Measurements from ENCODE around the gene ITIH3. TPM values are rescaled to one million over a fixed set of nuclear protein-coding genes. Genes with fewer than 3 reads are reported as not detected.

The ITIH3 gene
- total and polyA plus RNA-seq, 5 experiments from 2014 or later = 0.40 TPM; not detected in 4

DNA sequence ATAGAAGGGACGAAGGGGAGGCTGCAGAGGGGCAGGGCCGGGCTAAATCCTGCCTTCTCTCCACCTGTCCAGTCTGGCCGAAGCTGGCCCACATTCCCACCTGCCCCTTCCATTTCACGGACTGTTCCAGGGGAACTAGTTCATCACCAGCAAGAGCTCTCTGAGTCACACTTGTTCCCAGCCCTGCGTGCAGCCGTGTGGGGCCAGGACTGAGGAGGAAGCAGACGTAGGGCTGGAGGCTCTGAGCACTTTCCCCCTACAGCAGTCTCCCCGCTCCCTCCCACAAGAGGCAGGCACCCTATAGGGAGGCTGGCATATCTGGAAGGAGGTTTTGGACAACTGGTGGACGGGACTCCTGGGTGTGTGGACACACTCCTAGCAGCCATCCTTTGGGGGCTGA, 32.8 kb downstream of the ITIH3 start:
- no peak for DNase-seq
- Mint-ChIP-seq H3K4me1 (peaks cover 0 to 2% (median 0%) of the 10 kb centered on the region in 4 donors), H3K27me3 (no peaks in the 10 kb centered on the region), H3K4me3 (no peak overlapping the region), H3K36me3 (peaks cover 0 to 3% (median 2%) of the 10 kb centered on the region in 3 donors), H3K27ac (no peak overlapping the region), H3K9me3 (no peaks in the 10 kb centered on the region)
- ATAC-seq = no peak
- POLR2A ChIA-PET = no interaction called here

DNA sequence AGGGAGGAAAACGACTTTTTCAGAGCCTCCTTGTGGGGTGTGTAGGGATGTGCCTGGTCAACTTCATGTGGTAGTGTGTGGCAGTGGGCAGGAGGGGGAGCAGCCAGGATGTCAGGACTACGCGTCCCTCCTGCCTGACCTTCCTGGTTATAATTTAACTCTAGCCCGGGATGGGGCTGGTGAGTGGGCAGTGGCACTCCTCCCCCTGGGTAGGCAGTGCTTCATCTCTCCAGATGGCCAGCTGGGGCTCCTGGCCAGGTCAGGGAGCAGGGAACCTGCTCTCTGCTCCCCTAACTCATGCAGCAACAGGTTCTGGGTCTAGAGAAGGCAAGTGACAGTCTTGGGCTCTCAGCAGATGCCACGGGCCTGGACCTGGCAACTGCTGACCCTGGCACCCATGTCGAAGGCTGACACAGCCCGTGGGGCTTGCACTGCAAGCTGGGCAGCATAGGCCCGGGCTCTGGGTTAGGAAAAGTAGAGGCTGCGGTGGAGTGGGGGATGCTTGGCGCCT, 33.3 kb downstream of the ITIH3 start:
- DNase-seq (no peak), ATAC-seq (no peak)
- peaks cover 0 to 2% (median 0%) of the 10 kb centered on the region in 4 donors for H3K4me1 Mint-ChIP-seq
- no peaks in the 10 kb centered on the region for H3K27me3 Mint-ChIP-seq
- H3K36me3 Mint-ChIP-seq = peaks cover 0 to 3% (median 2%) of the 10 kb centered on the region in 3 donors
- no peaks in the 10 kb centered on the region for H3K9me3 Mint-ChIP-seq
- H3K4me3 Mint-ChIP-seq = no peak overlapping the region
- POLR2A ChIA-PET = no interaction called here
- no peak overlapping the region for H3K27ac Mint-ChIP-seq

- ATAC-seq = no peak
- Mint-ChIP-seq H3K9me3 (no peaks in the 10 kb centered on the region), H3K4me3 (no peak overlapping the region), H3K27ac (no peak overlapping the region), H3K27me3 (no peaks in the 10 kb centered on the region), H3K4me1 (peaks cover 0 to 4% (median 0%) of the 10 kb centered on the region in 4 donors), H3K36me3 (peaks cover 0 to 3% (median 2%) of the 10 kb centered on the region in 3 donors)
- DNase-seq = no peak
- POLR2A ChIA-PET = no interaction called here
Measured at GRCh38 chr3:52829482-52829881, 34.9 kb downstream of the ITIH3 start.

DNA sequence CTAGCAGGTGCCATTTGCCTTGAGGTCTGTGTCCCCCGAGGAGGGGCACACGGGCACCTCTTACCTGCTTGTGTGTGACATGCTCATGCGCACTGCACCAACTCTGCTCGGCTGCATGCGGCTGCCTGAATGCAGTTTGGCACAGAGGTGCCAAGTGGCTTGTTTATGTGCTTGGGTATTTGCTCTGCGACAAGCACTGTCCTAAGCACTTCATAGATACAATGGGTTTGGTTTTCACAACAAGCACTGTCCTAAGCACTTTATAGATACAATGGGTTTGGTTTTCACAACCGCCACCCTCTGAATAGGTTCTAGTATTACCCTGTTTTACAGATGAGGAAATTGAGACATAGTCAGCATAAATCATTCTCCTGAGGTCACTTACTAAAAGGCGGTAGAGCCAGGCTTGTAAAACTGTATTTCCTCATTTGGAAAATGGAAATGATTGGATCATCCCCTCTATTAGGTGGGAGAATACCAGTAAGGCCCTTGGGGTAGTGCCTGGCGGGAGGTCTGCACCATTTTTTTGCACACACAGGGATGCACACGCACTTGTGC, 35.4 kb downstream of the ITIH3 start:
- no peaks in the 10 kb centered on the region for H3K27me3 Mint-ChIP-seq
- no peak for DNase-seq

DNA sequence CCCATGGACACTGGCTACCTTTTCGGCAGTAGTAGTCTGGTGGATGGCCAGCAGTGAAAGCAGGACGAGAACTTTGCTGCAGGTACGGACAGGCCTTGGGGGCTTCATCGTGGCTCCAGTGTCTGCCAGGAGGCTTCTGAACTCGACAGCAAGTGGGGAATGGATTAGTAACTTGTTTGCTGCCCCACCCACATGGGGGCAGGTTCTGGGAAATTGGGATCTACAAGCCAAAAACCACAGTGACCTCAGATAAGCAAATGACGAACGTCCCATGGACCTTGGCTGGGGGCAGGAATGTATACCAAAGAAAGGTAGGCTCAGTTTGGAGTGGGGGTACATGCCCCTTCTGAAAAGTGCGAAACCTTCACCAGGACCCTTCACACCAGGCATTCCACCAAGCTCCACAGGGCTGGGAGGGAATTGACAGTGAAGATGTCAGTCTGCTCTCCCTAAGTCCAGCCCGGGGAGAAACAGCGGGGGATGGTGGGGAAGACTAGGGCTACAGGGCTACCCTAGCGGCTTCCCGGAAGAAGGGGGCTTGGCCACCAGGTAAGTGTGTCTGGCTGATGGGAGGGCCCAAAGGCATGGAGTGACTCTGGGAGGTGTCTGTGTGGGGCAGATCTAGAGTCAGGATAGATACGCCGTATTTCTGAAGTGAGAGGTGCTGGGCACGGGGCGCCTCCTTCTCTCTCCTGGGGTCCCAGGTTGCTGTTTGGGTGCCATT, 36.1 kb downstream of the ITIH3 start, which contains the start of gene ITIH4:
TSS of gene ITIH4 (minus strand) at position 138 of the 724 bp plus-strand sequence. CDS start at position 108, 30 bp downstream.
- Mint-ChIP-seq H3K27ac (peak within 1 kb of the TSS in 1 of 10 donors; percentile 59), H3K27me3 (no peaks in the 10 kb centered on the region), H3K4me3 (no peak within 1 kb of the TSS), H3K9me3 (no peaks in the 10 kb centered on the region), H3K4me1 (peaks cover 0 to 2% (median 0%) of the 10 kb centered on the region in 4 donors), H3K36me3 (no peaks in the 10 kb centered on the region)
- DNase-seq = no peak
- POLR2A ChIA-PET = no interaction called here
- no peak for ATAC-seq

More for the DNA sequence above, 35.4 kb downstream of the ITIH3 start:
- ATAC-seq = no peak
- H3K9me3 Mint-ChIP-seq = no peaks in the 10 kb centered on the region
- H3K27ac Mint-ChIP-seq = no peak overlapping the region
- peaks cover 0 to 1% (median under 1%) of the 10 kb centered on the region in 3 donors for H3K36me3 Mint-ChIP-seq
- peaks cover 0 to 3% (median 0%) of the 10 kb centered on the region in 4 donors for H3K4me1 Mint-ChIP-seq
- POLR2A ChIA-PET = no interaction called here
- H3K4me3 Mint-ChIP-seq = no peak overlapping the region

DNA sequence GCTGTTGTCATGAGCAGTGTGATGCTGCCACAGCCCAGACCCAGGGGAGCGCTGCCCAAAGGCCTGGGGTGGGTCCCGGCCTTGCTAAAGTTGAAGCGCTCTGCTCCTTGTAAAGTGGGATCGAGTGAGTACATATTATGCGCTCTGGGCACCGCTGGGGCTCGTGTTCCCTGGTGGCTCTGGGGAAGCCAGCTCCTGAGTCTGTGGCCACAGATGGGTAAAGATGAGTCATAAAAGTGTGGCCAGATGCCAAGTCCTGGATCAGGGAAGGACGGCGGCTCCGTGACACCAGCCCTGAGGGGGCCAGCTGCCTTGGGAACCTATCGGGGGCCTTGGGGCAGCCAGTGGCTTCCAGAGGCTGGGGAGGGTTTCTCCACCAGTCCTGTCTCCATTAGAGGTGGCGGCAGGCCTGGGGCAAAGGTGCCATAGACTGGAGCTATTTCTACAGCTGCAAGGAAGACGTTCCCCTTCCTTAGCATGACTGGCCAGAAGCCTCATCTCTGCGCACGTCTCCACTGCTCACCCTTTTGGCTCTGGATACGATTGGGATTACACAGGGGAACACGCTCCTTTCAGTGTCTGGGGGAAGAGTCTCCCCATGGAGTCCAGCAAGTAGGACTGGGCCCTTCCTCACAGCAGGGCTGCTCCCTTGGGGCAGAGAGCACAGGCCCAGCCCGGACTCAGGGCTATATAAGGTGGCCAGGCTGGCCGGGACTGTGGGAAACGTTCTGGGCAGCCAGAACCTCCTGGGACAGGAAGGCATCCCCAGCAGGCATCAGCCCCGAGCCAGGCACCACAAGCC, 37.1 kb downstream of the ITIH3 start:
- POLR2A ChIA-PET = no interaction called here
- Mint-ChIP-seq H3K9me3 (no peaks in the 10 kb centered on the region), H3K27ac (no peak overlapping the region), H3K4me1 (peaks cover 0 to 2% (median under 1%) of the 10 kb centered on the region in 4 donors), H3K4me3 (no peak overlapping the region), H3K36me3 (peaks cover 0 to 7% (median 0%) of the 10 kb centered on the region in 3 donors), H3K27me3 (no peaks in the 10 kb centered on the region)
- ATAC-seq (no peak), DNase-seq (no peak)

DNA sequence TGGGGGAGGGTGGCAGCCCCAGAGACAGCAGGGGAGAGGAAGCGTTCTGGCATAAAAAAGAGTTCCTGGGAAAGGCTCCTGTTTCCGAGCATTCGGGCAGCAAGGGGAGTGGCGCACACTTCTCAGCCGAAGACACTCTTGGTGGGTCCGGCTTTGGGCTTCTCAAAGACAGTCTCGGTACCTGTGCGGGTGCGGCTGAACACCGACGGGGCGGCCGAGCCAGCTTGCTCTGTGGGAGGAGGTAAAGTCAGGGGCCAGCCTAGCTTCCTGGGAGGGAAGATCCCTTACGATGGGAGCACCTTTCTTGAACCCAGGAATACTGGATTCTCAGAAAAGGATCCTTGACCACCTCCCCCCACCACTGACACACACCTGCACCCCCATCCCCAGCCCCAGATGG, 38.6 kb downstream of the ITIH3 start:
- no peak for ATAC-seq
- Mint-ChIP-seq H3K27me3 (no peaks in the 10 kb centered on the region), H3K4me1 (peaks cover 5 to 12% (median 10%) of the 10 kb centered on the region in 4 donors)

GRCh38 chr3:52834871-52835501, 40.4 kb downstream of the ITIH3 start, which contains the start of gene MUSTN1:
Gene MUSTN1, minus strand, starts transcription at chr3:52835019. Its CDS starts 71 bp downstream, at chr3:52834948.
- Mint-ChIP-seq H3K27ac (no peak within 1 kb of the TSS), H3K36me3 (peaks cover 0 to 10% (median 0%) of the 10 kb centered on the region in 3 donors), H3K27me3 (no peaks in the 10 kb centered on the region), H3K4me3 (no peak within 1 kb of the TSS), H3K4me1 (peaks cover 8 to 29% (median 27%) of the 10 kb centered on the region in 4 donors), H3K9me3 (no peaks in the 10 kb centered on the region)
- ATAC-seq (no peak), DNase-seq (no peak)
- POLR2A ChIA-PET = no interaction called here

More for the DNA sequence above, 38.6 kb downstream of the ITIH3 start:
- H3K9me3 Mint-ChIP-seq = no peaks in the 10 kb centered on the region
- POLR2A ChIA-PET = no interaction called here
- no peak for DNase-seq
- H3K36me3 Mint-ChIP-seq = peaks cover 0 to 9% (median 0%) of the 10 kb centered on the region in 3 donors
- H3K27ac Mint-ChIP-seq = no peak overlapping the region
- no peak overlapping the region for H3K4me3 Mint-ChIP-seq

DNA sequence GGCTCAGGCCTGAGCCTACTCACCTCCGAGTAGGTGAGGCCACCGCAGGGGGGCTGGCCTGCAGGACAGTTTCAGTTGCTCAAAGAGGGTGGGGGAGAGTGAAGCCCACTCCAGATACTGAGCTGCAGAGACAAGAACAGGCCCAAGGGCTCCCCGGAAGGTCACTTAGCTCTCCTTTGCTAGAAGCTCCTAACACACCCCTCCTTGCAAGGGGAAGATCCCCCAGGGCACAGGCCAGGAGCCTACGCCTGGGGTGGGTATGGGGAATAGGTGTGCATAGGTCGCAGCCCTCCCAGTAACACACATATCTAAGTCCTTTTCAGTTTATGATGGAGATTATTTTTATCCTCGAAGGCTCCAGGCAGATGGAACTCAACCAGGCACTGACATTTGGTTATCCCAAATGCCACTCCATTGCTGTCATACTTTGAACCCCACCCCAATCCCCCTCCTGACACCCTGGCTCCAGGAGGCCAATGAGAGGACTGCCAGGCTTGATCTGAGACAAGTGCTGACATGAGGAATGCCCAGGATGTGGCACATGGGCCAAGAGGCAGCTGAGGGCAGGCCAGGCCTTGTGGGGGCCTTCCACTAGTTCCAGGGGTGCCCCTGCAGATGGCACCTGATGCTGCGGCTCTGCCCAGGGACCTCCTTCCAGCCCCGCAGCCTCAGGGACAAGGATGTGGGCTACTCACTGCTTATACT, 41.3 kb downstream of the ITIH3 start:
- ATAC-seq = no peak
- POLR2A ChIA-PET = no interaction called here

DNA sequence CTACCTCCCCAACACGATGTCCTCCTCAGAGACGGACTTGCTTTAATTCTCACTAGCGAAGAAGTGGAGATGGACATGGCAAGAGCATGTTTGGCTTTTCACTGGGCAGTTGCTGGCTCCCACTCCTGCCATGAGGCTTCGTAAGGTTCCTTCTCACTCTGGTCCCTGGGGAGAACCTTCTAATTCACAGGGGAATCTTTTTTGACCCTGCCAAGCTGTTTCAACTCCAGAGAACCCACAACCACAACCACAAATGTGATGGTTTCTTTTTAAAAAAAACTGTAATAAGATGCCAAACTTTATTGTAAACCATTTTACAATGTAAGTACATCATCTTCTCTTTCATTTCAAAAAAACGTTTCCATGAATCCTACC, 41.9 kb downstream of the ITIH3 start:
- Mint-ChIP-seq H3K36me3 (peaks cover 0 to 22% (median 6%) of the 10 kb centered on the region in 3 donors), H3K27me3 (no peaks in the 10 kb centered on the region), H3K4me3 (no peak overlapping the region), H3K27ac (no peak overlapping the region), H3K9me3 (no peaks in the 10 kb centered on the region), H3K4me1 (peaks cover 10 to 31% (median 30%) of the 10 kb centered on the region in 4 donors)
- ATAC-seq (no peak), DNase-seq (no peak)
- POLR2A ChIA-PET = no interaction called here

More for the DNA sequence above, 41.3 kb downstream of the ITIH3 start:
- Mint-ChIP-seq H3K4me3 (no peak overlapping the region), H3K27me3 (no peaks in the 10 kb centered on the region), H3K9me3 (no peaks in the 10 kb centered on the region), H3K36me3 (peaks cover 0 to 18% (median 4%) of the 10 kb centered on the region in 3 donors), H3K4me1 (peaks cover 10 to 31% (median 30%) of the 10 kb centered on the region in 4 donors), H3K27ac (no peak overlapping the region)
- DNase-seq = no peak

DNA sequence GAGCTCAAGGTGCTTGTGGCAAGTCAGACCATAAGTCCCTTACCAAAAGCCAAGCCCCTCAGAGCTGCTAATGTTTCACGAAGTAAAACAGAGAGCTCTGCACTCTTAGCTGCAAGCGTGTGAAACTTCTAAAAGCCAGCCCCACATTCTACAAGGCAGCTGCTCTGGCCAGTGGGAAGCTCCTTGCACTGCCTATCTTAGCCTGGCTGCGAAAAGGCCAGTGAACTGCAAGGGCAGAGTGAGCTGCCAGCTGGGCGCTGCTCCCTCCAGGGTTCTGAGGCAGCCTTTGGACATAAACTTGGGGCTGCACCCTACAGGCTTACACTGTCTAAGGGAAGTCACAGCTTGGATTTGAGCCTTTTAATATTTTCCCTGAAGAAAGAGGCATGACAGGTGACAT, 42.4 kb downstream of the ITIH3 start:
- peaks cover 10 to 31% (median 30%) of the 10 kb centered on the region in 4 donors for H3K4me1 Mint-ChIP-seq
- no peaks in the 10 kb centered on the region for H3K27me3 Mint-ChIP-seq
- peaks cover 0 to 27% (median 6%) of the 10 kb centered on the region in 3 donors for H3K36me3 Mint-ChIP-seq
- POLR2A ChIA-PET = no interaction called here
- peak overlapping the region in 2 of 10 donors; percentile 37 to 40 for H3K27ac Mint-ChIP-seq
- ATAC-seq (no peak), DNase-seq (no peak)
- no peak overlapping the region for H3K4me3 Mint-ChIP-seq
- H3K9me3 Mint-ChIP-seq = no peaks in the 10 kb centered on the region
